ENCODE data around the gene ZBTB45. TPM values are rescaled to one million over a fixed set of nuclear protein-coding genes. Genes with fewer than 3 reads are reported as not detected.

The ZBTB45 gene
- total and polyA plus RNA-seq, 9 of the 15 experiments (the other 6 are each of a cell fraction or from before 2014, with no cell fraction given): 0.08 to 16.1 (median 1.8) TPM

- TF ChIP-seq CBX8 (IDR thresholded peaks at IDR 0.05; ENCODE audit: borderline replicate concordance, extremely low read depth, low read depth, low read length, poor library complexity, severe bottlenecking) (no peak), TBL1XR1 (IDR thresholded peaks at IDR 0.05; ENCODE audit: low read length in 2 of 2) (peak in 1 of 2 experiments; percentile 20; a peak in 1 of 4 replicates), SP2 (IDR thresholded peaks at IDR 0.05; ENCODE audit: extremely low read depth, low read depth, low read length, poor library complexity, severe bottlenecking) (no peak), MIER1 (IDR thresholded peaks at IDR 0.05; ENCODE audit: low read depth) (0 out of 2 replicates have a peak, but pooled peaks have one; percentile 38), MEF2A (IDR thresholded peaks at IDR 0.05; ENCODE audit: control insufficient read depth, low read depth, low read length) (no peak), CHD7 (IDR thresholded peaks at IDR 0.05; ENCODE audit: low read depth, low read length) (no peak), IRF2 (CRISPR knock-in tag; IDR thresholded peaks at IDR 0.05) (no peak), ZNF41 (CRISPR knock-in tag; conservative IDR thresholded peaks at IDR 0.05) (no peak)
- TF ChIP-seq, protein P1, sequence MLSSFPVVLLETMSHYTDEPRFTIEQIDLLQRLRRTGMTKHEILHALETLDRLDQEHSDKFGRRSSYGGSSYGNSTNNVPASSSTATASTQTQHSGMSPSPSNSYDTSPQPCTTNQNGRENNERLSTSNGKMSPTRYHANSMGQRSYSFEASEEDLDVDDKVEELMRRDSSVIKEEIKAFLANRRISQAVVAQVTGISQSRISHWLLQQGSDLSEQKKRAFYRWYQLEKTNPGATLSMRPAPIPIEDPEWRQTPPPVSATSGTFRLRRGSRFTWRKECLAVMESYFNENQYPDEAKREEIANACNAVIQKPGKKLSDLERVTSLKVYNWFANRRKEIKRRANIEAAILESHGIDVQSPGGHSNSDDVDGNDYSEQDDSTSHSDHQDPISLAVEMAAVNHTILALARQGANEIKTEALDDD (IDR thresholded peaks at IDR 0.05): no peak
- TF ChIP-seq, protein P2, sequence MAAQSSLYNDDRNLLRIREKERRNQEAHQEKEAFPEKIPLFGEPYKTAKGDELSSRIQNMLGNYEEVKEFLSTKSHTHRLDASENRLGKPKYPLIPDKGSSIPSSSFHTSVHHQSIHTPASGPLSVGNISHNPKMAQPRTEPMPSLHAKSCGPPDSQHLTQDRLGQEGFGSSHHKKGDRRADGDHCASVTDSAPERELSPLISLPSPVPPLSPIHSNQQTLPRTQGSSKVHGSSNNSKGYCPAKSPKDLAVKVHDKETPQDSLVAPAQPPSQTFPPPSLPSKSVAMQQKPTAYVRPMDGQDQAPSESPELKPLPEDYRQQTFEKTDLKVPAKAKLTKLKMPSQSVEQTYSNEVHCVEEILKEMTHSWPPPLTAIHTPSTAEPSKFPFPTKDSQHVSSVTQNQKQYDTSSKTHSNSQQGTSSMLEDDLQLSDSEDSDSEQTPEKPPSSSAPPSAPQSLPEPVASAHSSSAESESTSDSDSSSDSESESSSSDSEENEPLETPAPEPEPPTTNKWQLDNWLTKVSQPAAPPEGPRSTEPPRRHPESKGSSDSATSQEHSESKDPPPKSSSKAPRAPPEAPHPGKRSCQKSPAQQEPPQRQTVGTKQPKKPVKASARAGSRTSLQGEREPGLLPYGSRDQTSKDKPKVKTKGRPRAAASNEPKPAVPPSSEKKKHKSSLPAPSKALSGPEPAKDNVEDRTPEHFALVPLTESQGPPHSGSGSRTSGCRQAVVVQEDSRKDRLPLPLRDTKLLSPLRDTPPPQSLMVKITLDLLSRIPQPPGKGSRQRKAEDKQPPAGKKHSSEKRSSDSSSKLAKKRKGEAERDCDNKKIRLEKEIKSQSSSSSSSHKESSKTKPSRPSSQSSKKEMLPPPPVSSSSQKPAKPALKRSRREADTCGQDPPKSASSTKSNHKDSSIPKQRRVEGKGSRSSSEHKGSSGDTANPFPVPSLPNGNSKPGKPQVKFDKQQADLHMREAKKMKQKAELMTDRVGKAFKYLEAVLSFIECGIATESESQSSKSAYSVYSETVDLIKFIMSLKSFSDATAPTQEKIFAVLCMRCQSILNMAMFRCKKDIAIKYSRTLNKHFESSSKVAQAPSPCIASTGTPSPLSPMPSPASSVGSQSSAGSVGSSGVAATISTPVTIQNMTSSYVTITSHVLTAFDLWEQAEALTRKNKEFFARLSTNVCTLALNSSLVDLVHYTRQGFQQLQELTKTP (IDR thresholded peaks at IDR 0.05; ENCODE audit: low read depth in 1 of 2, partially characterized antibody in 2 of 2): peak in 1 of 2 experiments; percentile 49
These were observed 38.5 kb upstream of the ZBTB45 start, which contains the start of gene UBE2M (continued) for GRCh38 chr19:58558066-58558622.

Measured in K562 (cell line).